B cell (primary cell): ENCODE measurements around the gene KREMEN2. TPM values are rescaled to one million over a fixed set of nuclear protein-coding genes. Genes with fewer than 3 reads are reported as not detected.

Experiments used
- ATAC-seq: fragments of 200-7000 bp; cut with Tn5 transposase; one replicate; pipeline ENCODE4 v1.10.0; 2021; ENCODE audit warnings: low read depth, mild to moderate bottlenecking, moderate number of reproducible peaks, moderate library complexity
- CTCF ChIA-PET: fragments of 350-600 bp; sonication (Branson Sonifier 250); formaldehyde crosslinking; loops from one replicate; lab custom pipeline; 2021; ENCODE audit warnings: antibody characterized with exemption, inconsistent platforms; lab: Charles Lee
- POLR2A ChIA-PET: fragments of 350-600 bp; sonication (Branson Sonifier 250); formaldehyde crosslinking; loops from one replicate; lab custom pipeline; 2021; ENCODE audit warnings: antibody characterized with exemption; lab: Charles Lee
- DNase-seq: peaks from one replicate; pipeline ENCODE4 v3.0.0; 2013
- H2AFZ ChIP-seq: 2 replicates; pipeline ENCODE4 v1.6.1; 2012; ENCODE audit warnings: mild to moderate bottlenecking, low read depth, low read length; ENCODE audit not compliant: insufficient read depth, poor library complexity, severe bottlenecking
- H3K27ac ChIP-seq, 2 donors: 1 replicate in 1 of 2; 2 replicates in 1 of 2; pipeline ENCODE4 v1.5.1; 2012 to 2013; ENCODE audit warnings: low read length in 2 of 2, mild to moderate bottlenecking in 2 of 2, moderate library complexity in 1 of 2
- H3K27me3 ChIP-seq, 4 experiments: fragments of 200-600 bp in 1 of 4; sonication (generic) in 1 of 4; replicated peaks in 1 of 4; 1 replicate in 2 of 4; 2 replicates in 2 of 4; pipeline versions ENCODE4 v1.6.1 to v1.7.0; 2013 to 2016; ENCODE audit warnings: low read length in 3 of 4, mild to moderate bottlenecking in 2 of 4, mixed read lengths in 1 of 4, moderate library complexity in 1 of 4; ENCODE audit not compliant: insufficient read depth in 4 of 4, control insufficient read depth in 3 of 4; ENCODE audit errors: control extremely low read depth in 1 of 4
- H3K36me3 ChIP-seq, 2 experiments: replicated peaks in 1 of 2; 1 replicate in 1 of 2; 2 replicates in 1 of 2; pipeline versions ENCODE4 v1.6.1 to v1.7.1; 2013; ENCODE audit warnings: low read length in 1 of 2; ENCODE audit not compliant: insufficient read depth in 2 of 2, control insufficient read depth in 1 of 2; ENCODE audit errors: control extremely low read depth in 1 of 2, extremely low read depth in 1 of 2
- H3K4me1 ChIP-seq, 2 donors: fragments of 200-600 bp in 1 of 2; sonication (generic) in 1 of 2; 1 replicate in 1 of 2; 2 replicates in 1 of 2; pipeline versions ENCODE4 v1.5.1 to v1.6.1; 2013 to 2017; ENCODE audit warnings: low read length in 2 of 2; ENCODE audit not compliant: control insufficient read depth in 2 of 2, insufficient read depth in 2 of 2
- H3K4me2 ChIP-seq: replicated peaks from 2 replicates; pipeline ENCODE3; 2012; ENCODE audit warnings: mild to moderate bottlenecking, low read depth, low read length; ENCODE audit not compliant: poor library complexity, severe bottlenecking
- H3K4me3 ChIP-seq, 5 experiments: fragments of 200-600 bp in 1 of 5; sonication (generic) in 1 of 5; 1 replicate in 3 of 5; 2 replicates in 2 of 5; pipeline versions ENCODE4 v1.5.1 to v1.7.0; 2011 to 2016; ENCODE audit warnings: low read length in 4 of 5, mild to moderate bottlenecking in 4 of 5, low read depth in 2 of 5, control low read depth in 1 of 5, moderate library complexity in 1 of 5; ENCODE audit not compliant: insufficient read depth in 1 of 5; ENCODE audit errors: control extremely low read depth in 1 of 5, extremely low read depth in 1 of 5
- H3K79me2 ChIP-seq: fragments of 200-600 bp; sonication (generic); one replicate; pipeline ENCODE4 v1.6.0; 2016; ENCODE audit warnings: low read length; ENCODE audit not compliant: control insufficient read depth, insufficient read depth
- H3K9ac ChIP-seq: fragments of 200-600 bp; sonication (generic); 2 replicates; pipeline ENCODE4 v1.6.1; 2017; ENCODE audit warnings: mild to moderate bottlenecking, low read length, moderate library complexity
- H3K9me3 ChIP-seq, 3 donors: one replicate each; pipeline versions ENCODE4 v1.6.1 to v1.7.1; 2013; ENCODE audit warnings: low read length in 2 of 3; ENCODE audit not compliant: control insufficient read depth in 2 of 3, insufficient read depth in 1 of 3; ENCODE audit errors: control extremely low read depth in 1 of 3
- H4K20me1 ChIP-seq: 2 replicates; pipeline ENCODE4 v1.6.0; 2012; ENCODE audit warnings: mild to moderate bottlenecking, low read length; ENCODE audit not compliant: insufficient read depth, control insufficient read depth, poor library complexity, severe bottlenecking
- H3K27ac Mint-ChIP-seq: one replicate; pipeline ENCODE4 v1.8.0; 2021; ENCODE audit warnings: mixed read lengths
- H3K27me3 Mint-ChIP-seq: one replicate; pipeline ENCODE4 v1.8.0; 2021; ENCODE audit warnings: mixed read lengths
- H3K4me1 Mint-ChIP-seq: one replicate; pipeline ENCODE4 v1.8.0; 2021; ENCODE audit warnings: mixed read lengths
- H3K4me3 Mint-ChIP-seq: one replicate; pipeline ENCODE4 v1.8.0; 2021; ENCODE audit warnings: mixed read lengths
- H3K9me3 Mint-ChIP-seq: one replicate; pipeline ENCODE4 v1.8.0; 2022; ENCODE audit warnings: mixed read lengths; ENCODE audit not compliant: insufficient read depth
- CTCF ChIP-seq: fragments of 200-600 bp; IDR thresholded peaks from one replicate; pipeline ENCODE4 v1.8.0; 2022; ENCODE audit warnings: antibody characterized with exemption, mild to moderate bottlenecking
- EZH2 ChIP-seq: IDR thresholded peaks from 2 replicates; pipeline ENCODE4 v1.6.1; 2012; ENCODE audit warnings: borderline replicate concordance, low read depth, mild to moderate bottlenecking, moderate library complexity, low read length; ENCODE audit not compliant: insufficient read depth, poor library complexity, severe bottlenecking
- WGBS: methylation state at CpG from one replicate; pipeline ENCODE4 v1.1.5; 2013; ENCODE audit warnings: missing lambda C conversion rate; ENCODE audit not compliant: insufficient coverage; 5-methylcytosine and 5-hydroxymethylcytosine counted together
- intact Hi-C: fragments of 100-400 bp; cut with micrococcal nuclease; formaldehyde crosslinking; loops from one replicate; pipeline ENCODE4 v1.10.0; 2022
- polyA plus RNA-seq: library from polyadenylated mRNA; depleted of rRNA; stranded (reverse); fragments of >200 nt; gene quantifications from 2 replicates; pipeline ENCODE4 v1.2.3, GENCODE V29; 2012
- total RNA-seq, 2 donors: library from RNA; stranded (reverse); fragments of 120-200 nt in 1 of 2; gene quantifications; 1 replicate in 1 of 2; 2 replicates in 1 of 2; pipeline versions ENCODE4 v1.2.3 to v1.2.4, GENCODE V29; 2013 to 2022

KREMEN2 gene
- total and polyA plus RNA-seq, 2 donors (not counting 1 experiment from before 2014, with no cell fraction given), result 0.17 to 1.1 TPM

- Mint-ChIP-seq H3K27ac (no peak overlapping the region), H3K9me3 (no peaks in the 10 kb centered on the region), H3K4me3 (no peak overlapping the region), H3K27me3 (peaks cover 21% of the 10 kb centered on the region), H3K4me1 (peaks cover 15% of the 10 kb centered on the region)
- DNase-seq (no peak), ATAC-seq (no peak)
- Histone ChIP-seq H3K4me1 (peaks cover 15 to 16% of the 10 kb centered on the region in 2 donors), H4K20me1 (no peaks in the 10 kb centered on the region), H3K27me3 (peaks cover 0 to 25% (median 9%) of the 10 kb centered on the region in 4 experiments), H3K9me3 (peaks cover 0 to 16% (median 0%) of the 10 kb centered on the region in 3 donors), H3K79me2 (no peaks in the 10 kb centered on the region), H3K4me2 (no peak overlapping the region), H3K4me3 (no peak overlapping the region), H3K36me3 (no peaks in the 10 kb centered on the region), H3K27ac (no peak overlapping the region), H3K9ac (no peak overlapping the region), H2AFZ (no peak overlapping the region)
- ChIA-PET CTCF (interaction anchor here (0.9 kb wide), 1 partner anchor 18 kb away, joined by 4 read pairs; no protein-coding TSS in a partner anchor), POLR2A (no interaction called here)
- intact Hi-C loops, result no loop called here
- TF ChIP-seq EZH2, result no peak
- WGBS, result 45% methylated on average over 18 of the region's 19 CpGs
Measured at GRCh38 chr16:3012246-3012645, 48.2 kb downstream of the KREMEN2 start.

GRCh38 chr16:3012828-3013420 is 48.8 kb downstream of the KREMEN2 start, which contains the start of gene CLDN9:
Gene CLDN9 (plus strand): TSS chr16:3012923. CDS start chr16:3013363, 440 bp downstream.
- Histone ChIP-seq H4K20me1 (no peaks in the 10 kb centered on the region), H3K27ac (no peak within 1 kb of the TSS), H3K4me1 (peaks cover 9 to 11% of the 10 kb centered on the region in 2 donors), H3K4me2 (no peak within 1 kb of the TSS), H3K9me3 (peaks cover 0 to 13% (median 0%) of the 10 kb centered on the region in 3 donors), H3K4me3 (no peak within 1 kb of the TSS), H3K27me3 (peaks cover 0 to 30% (median 13%) of the 10 kb centered on the region in 4 experiments), H3K36me3 (no peaks in the 10 kb centered on the region), H3K9ac (no peak within 1 kb of the TSS), H2AFZ (no peak within 1 kb of the TSS), H3K79me2 (no peaks in the 10 kb centered on the region)
- intact Hi-C loops, result no loop called here
- POLR2A ChIA-PET, result no interaction called here
- CTCF ChIA-PET, result interaction anchor here (0.9 kb wide), 1 partner anchor 17 kb away, joined by 4 read pairs; no protein-coding TSS in a partner anchor
- Mint-ChIP-seq H3K4me3 (no peak within 1 kb of the TSS), H3K27me3 (peaks cover 22% of the 10 kb centered on the region), H3K27ac (no peak within 1 kb of the TSS), H3K4me1 (peaks cover 9% of the 10 kb centered on the region), H3K9me3 (no peaks in the 10 kb centered on the region)
- 54% methylated on average over 27 of the region's 27 CpGs for WGBS
- ATAC-seq (no peak), DNase-seq (no peak)
- no peak for TF ChIP-seq CTCF
- no peak for TF ChIP-seq EZH2
